ENCODE measurements around the gene SLC66A2. TPM values are rescaled to one million over a fixed set of nuclear protein-coding genes. Genes with fewer than 3 reads are reported as not detected.

SLC66A2 gene
- total and polyA plus RNA-seq, 10 of the 15 experiments (the other 5 are each of a cell fraction or from before 2014, with no cell fraction given): 0.69 to 42.5 (median 14.8) TPM

DNA sequence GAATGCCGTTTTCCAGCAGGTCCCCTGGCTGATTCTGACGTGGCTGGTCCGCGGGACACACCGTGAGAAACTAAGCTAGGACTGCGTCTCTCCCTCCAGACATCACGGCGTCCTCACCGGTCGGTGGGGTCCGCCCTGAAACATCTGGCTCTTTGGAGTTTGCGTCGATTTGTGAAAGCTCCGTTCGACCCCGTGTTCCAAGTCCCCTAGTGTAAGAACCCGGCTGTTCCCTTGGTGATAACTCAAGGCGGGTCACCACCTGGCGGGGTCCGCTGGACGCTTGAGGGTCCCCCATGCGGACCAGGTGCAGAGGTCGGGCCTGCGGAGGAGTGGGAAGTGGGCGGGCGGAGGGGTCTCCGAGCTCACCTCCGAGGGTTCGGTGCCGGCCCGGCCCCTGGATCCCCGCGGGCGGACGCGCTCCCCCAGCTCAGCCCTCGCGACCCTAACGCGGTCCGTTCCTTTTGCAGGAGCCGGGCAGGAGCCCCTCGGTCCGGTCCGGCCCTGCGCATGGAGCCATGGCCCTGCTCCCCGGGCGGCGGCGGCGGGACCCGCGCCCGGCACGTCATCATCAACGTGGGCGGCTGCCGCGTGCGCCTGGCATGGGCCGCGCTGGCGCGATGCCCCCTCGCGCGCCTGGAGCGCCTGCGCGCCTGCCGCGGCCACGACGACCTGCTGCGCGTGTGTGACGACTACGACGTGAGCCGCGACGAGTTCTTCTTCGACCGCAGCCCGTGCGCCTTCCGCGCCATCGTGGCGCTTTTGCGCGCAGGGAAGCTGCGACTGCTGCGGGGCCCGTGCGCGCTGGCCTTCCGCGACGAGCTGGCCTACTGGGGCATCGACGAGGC is 88.1 kb downstream of the SLC66A2 start:
- WGBS (ENCODE audit: insufficient coverage, insufficient replicate concordance, low lambda C conversion rate, missing lambda C conversion rate): 90% methylated on average over 77 of the region's 102 CpGs
- no peak for TF ChIP-seq HDAC2 (IDR thresholded peaks at IDR 0.05)
- TF ChIP-seq CHD1 (IDR thresholded peaks at IDR 0.05; ENCODE audit: low read depth, low read length): no peak
- TF ChIP-seq HCFC1 (IDR thresholded peaks at IDR 0.05; ENCODE audit: low read length): no peak
- no peak for TF ChIP-seq CEBPB (IDR thresholded peaks at IDR 0.05; ENCODE audit: borderline replicate concordance in 1 of 2, low read depth in 2 of 2, low read length in 2 of 2)
- TF ChIP-seq BCLAF1 (IDR thresholded peaks at IDR 0.05): no peak
- TF ChIP-seq ASH2L (IDR thresholded peaks at IDR 0.05; ENCODE audit: borderline replicate concordance, low read depth): no peak
- TF ChIP-seq, protein P1, sequence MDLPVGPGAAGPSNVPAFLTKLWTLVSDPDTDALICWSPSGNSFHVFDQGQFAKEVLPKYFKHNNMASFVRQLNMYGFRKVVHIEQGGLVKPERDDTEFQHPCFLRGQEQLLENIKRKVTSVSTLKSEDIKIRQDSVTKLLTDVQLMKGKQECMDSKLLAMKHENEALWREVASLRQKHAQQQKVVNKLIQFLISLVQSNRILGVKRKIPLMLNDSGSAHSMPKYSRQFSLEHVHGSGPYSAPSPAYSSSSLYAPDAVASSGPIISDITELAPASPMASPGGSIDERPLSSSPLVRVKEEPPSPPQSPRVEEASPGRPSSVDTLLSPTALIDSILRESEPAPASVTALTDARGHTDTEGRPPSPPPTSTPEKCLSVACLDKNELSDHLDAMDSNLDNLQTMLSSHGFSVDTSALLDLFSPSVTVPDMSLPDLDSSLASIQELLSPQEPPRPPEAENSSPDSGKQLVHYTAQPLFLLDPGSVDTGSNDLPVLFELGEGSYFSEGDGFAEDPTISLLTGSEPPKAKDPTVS (IDR thresholded peaks at IDR 0.05; ENCODE audit: low read depth, low read length): no peak
- no peak for TF ChIP-seq PBX3 (IDR thresholded peaks at IDR 0.05; ENCODE audit: insufficient replicate concordance, low read depth, low read length)
- TF ChIP-seq YY1 (IDR thresholded peaks at IDR 0.05; ENCODE audit: low read depth, low read length): no peak
- no peak for TF ChIP-seq SP1 (IDR thresholded peaks at IDR 0.05; ENCODE audit: low read depth, low read length)
- TF ChIP-seq TARDBP (IDR thresholded peaks at IDR 0.05; ENCODE audit: borderline replicate concordance): no peak
- no peak for TF ChIP-seq NFXL1 (IDR thresholded peaks at IDR 0.05; ENCODE audit: borderline replicate concordance)
- no peak for TF ChIP-seq SKIL (IDR thresholded peaks at IDR 0.05; ENCODE audit: low read depth, poor library complexity, severe bottlenecking)
- no peak for TF ChIP-seq PML (IDR thresholded peaks at IDR 0.05; ENCODE audit: low read length)
- RAD21 ChIA-PET (ENCODE audit: unreplicated experiment): no interaction called here

More for the DNA sequence above, 88.1 kb downstream of the SLC66A2 start:
- no TSS peak for BruUV-seq (replicated peaks)
- ATAC-seq (no peak), DNase-seq (ENCODE audit: low read depth, low spot score) (no peak), FAIRE-seq (no peak)
- Histone ChIP-seq H3K4me1 (ENCODE audit: control insufficient read depth, insufficient read depth, low read length) (no peaks in the 10 kb centered on the region), H3K4me2 (ENCODE audit: control insufficient read depth, insufficient read depth) (no peak overlapping the region), H3K9ac (ENCODE audit: control insufficient read depth, insufficient read depth, low read length) (no peak overlapping the region), H4K20me1 (ENCODE audit: control insufficient read depth, insufficient read depth) (no peaks in the 10 kb centered on the region), H3K9me3 (replicated peaks; ENCODE audit: control insufficient read depth, insufficient read depth, low read length) (no peaks in the 10 kb centered on the region; the same call in 1 of the 3 replicates), H3K27me3 (replicated peaks in 1 of 2; ENCODE audit: control insufficient read depth in 2 of 2, insufficient read depth in 2 of 2, low read length in 1 of 2) (no peaks in the 10 kb centered on the region), H3K27ac (ENCODE audit: control insufficient read depth, insufficient read depth) (no peak overlapping the region), H3K4me3 (no peak overlapping the region), H3K36me3 (ENCODE audit: control insufficient read depth in 2 of 2, insufficient read depth in 2 of 2, low read length in 1 of 2) (no peaks in the 10 kb centered on the region), H3K79me2 (ENCODE audit: control insufficient read depth, insufficient read depth, low read length) (no peaks in the 10 kb centered on the region), H2AFZ (ENCODE audit: control insufficient read depth, low read depth, low read length) (no peak overlapping the region)
- in situ Hi-C loops (cut with MboI): no loop called here
- POLR2A ChIA-PET: no interaction called here
- CTCF ChIA-PET: no interaction called here
- SMC1A ChIA-PET (ENCODE audit: uncharacterized antibody, unreplicated experiment): no interaction called here
- intact Hi-C loops (cut with micrococcal nuclease; ENCODE audit: unreplicated experiment): no loop called here

All from GM12878 (cell line).